GM12801 (cell line): ENCODE measurements around the gene RBMX.

Experiments
- TF ChIP-seq, protein P1 (sequence below): IDR thresholded peaks from one replicate; pipeline ENCODE4 v1.5.1; 2011; ENCODE audit warnings: control low read depth; ENCODE audit not compliant: insufficient read length; ENCODE audit errors: extremely low read depth

The RBMX gene

DNA sequence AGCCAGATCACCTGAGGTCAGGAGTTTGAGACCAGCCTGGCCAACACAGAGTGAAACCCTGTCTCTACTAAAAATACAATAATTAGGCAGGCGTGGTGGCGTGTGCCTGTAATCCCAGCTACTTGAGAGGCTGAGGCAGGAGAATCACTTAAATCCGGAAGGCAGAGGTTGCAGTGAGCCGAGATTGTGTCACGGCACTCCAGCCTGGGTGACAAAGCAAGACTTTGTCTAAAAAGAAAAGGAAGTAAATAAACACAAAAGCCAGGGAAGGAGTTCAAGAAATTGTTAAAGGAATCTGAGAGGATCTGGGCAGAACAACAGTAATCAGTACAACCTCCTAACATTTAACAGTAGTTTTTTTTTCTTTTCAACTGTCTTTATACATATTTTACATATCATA lies 51.1 kb downstream of the RBMX start:
- TF ChIP-seq, protein P1, sequence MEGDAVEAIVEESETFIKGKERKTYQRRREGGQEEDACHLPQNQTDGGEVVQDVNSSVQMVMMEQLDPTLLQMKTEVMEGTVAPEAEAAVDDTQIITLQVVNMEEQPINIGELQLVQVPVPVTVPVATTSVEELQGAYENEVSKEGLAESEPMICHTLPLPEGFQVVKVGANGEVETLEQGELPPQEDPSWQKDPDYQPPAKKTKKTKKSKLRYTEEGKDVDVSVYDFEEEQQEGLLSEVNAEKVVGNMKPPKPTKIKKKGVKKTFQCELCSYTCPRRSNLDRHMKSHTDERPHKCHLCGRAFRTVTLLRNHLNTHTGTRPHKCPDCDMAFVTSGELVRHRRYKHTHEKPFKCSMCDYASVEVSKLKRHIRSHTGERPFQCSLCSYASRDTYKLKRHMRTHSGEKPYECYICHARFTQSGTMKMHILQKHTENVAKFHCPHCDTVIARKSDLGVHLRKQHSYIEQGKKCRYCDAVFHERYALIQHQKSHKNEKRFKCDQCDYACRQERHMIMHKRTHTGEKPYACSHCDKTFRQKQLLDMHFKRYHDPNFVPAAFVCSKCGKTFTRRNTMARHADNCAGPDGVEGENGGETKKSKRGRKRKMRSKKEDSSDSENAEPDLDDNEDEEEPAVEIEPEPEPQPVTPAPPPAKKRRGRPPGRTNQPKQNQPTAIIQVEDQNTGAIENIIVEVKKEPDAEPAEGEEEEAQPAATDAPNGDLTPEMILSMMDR, result no peak

DNA sequence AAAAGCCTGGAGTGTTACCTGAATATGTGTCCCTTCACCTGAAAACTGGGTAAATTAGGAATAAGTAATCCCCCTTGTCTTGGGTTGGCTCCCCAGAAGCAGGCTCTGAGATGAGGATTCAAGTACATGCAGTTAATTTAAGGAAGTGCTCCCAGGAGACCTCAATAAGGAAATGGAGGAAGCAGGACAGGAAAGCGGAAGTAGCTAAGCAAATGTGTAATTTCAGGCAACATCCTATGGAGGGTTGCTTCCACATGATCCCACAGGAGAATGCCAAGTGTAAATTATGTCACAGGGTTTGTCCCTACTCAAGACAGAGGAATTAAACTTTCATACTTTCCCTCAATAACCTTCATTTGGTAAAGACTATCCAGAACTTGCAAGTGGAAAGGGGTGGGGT lies 51.7 kb downstream of the RBMX start:
- TF ChIP-seq, protein P1, result no peak

DNA sequence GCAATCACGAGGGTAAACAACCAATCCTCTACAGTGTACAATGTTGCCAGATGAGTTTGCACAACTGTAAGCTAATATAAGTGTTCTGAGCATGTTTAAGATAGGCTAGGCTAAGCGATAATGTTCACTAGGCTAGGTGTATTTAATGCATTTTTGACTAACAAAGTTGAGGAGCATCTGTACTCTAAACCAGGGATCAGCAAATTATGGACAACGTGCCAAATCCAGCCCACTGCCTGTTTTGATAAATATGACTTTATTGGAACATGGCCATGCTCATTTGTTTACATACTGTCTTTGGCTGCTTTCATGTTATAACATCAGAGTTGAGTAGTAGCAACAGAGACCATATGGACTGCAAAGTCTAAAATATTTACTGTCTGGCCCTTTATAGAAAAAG lies 53.5 kb downstream of the RBMX start:
- TF ChIP-seq, protein P1, result no peak

DNA sequence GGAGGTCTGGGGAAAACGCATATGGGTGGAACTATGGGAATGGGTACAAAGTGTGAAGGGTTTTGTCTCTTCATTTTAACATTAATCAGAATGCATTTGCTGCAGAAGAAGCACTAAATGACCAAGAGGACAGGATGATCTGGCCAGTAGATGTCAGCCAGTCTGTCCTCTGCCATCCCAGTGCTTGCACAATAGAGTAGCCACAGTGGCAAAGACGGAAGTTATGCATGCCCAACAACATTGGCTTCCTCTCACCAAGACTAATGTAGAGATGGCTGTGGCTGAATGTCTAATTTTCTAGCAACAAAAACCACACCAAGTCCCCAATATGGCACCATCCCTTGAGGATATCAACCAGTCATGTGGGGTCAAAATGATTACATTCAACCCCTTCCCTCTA lies 54.8 kb downstream of the RBMX start:
- TF ChIP-seq, protein P1, result no peak
